CD4-positive, alpha-beta T cell treated with Interleukin-1 beta for 1 hour (primary cell): ENCODE data around the gene MKLN1.

Experiments
- DNase-seq, 2 donors: peaks; one replicate each; pipeline ENCODE4 v3.0.0-alpha.2; 2020 to 2022

Gene MKLN1

GRCh38 chr7:131471250-131472004, 143.8 kb downstream of the MKLN1 start:
- no peak for DNase-seq

- DNase-seq, result no peak
These were observed 149.1 kb downstream of the MKLN1 start for GRCh38 chr7:131476740-131477139.

- DNase-seq, result no peak
These were observed 153.0 kb downstream of the MKLN1 start for GRCh38 chr7:131480384-131481315.

GRCh38 chr7:131482800-131483199, 155.1 kb downstream of the MKLN1 start:
- DNase-seq, result no peak

GRCh38 chr7:131483586-131483985, 155.9 kb downstream of the MKLN1 start:
- no peak for DNase-seq

- no peak for DNase-seq
These were observed 158.7 kb downstream of the MKLN1 start for GRCh38 chr7:131486346-131486745.

- DNase-seq, result no peak
These were observed 159.5 kb downstream of the MKLN1 start for GRCh38 chr7:131487217-131487616.

- DNase-seq, result no peak
These were observed 160.7 kb downstream of the MKLN1 start for GRCh38 chr7:131488361-131488760.

GRCh38 chr7:131489196-131489595, 161.5 kb downstream of the MKLN1 start:
- DNase-seq, result no peak

GRCh38 chr7:131489881-131490280, 162.2 kb downstream of the MKLN1 start:
- DNase-seq, result no peak

- DNase-seq, result no peak
These were observed 165.4 kb downstream of the MKLN1 start for GRCh38 chr7:131493081-131493480.

GRCh38 chr7:131493581-131493980, 165.9 kb downstream of the MKLN1 start:
- no peak for DNase-seq

- DNase-seq, result no peak
These were observed 166.5 kb downstream of the MKLN1 start for GRCh38 chr7:131494182-131494581.

GRCh38 chr7:131495669-131496498, 168.2 kb downstream of the MKLN1 start:
- DNase-seq, result no peak

GRCh38 chr7:131497454-131497853, 169.8 kb downstream of the MKLN1 start:
- DNase-seq, result no peak

GRCh38 chr7:131498237-131498885, 170.7 kb downstream of the MKLN1 start:
- DNase-seq, result no peak

GRCh38 chr7:131499801-131500200, 172.1 kb downstream of the MKLN1 start:
- no peak for DNase-seq

- no peak for DNase-seq
These were observed 172.7 kb downstream of the MKLN1 start for GRCh38 chr7:131500357-131500756.

- DNase-seq, result peak; percentile 18 to 49
These were observed 173.7 kb downstream of the MKLN1 start for GRCh38 chr7:131501422-131501821.

GRCh38 chr7:131501930-131502685, 174.4 kb downstream of the MKLN1 start:
- DNase-seq, result no peak

- DNase-seq, result no peak
These were observed 175.3 kb downstream of the MKLN1 start for GRCh38 chr7:131502810-131503508.
